Motor neuron (in vitro differentiated cells): ENCODE measurements around the gene PARD3. TPM values are rescaled to one million over a fixed set of nuclear protein-coding genes. Genes with fewer than 3 reads are reported as not detected.
A peak's percentile ranks its signal among the peaks of the same experiment; 100 is the strongest.
"Not testable (repeated sequence)": the region's sequence is repeated elsewhere in the genome, so short reads cannot be mapped to it uniquely, and the experiment has no call there.

Experiments used
- ATAC-seq, 8 experiments: fragments of 200-7000 bp; cut with Tn5 transposase; replicated peaks in 6 of 8; 2 replicates each; pipeline ENCODE4 v1.8.0; 2021; ENCODE audit warnings: mild to moderate bottlenecking in 8 of 8, moderate library complexity in 8 of 8
- H3K27ac ChIP-seq, 2 donors: fragments of 250-450 bp; sonication (Bioruptor Pico); 2 replicates each; pipeline ENCODE4 v1.9.0; 2021; ENCODE audit warnings: antibody characterized with exemption in 2 of 2, mild to moderate bottlenecking in 2 of 2, moderate library complexity in 1 of 2
- H3K4me1 ChIP-seq, 2 donors: fragments of 250-450 bp; sonication (Bioruptor Pico); replicated peaks in 1 of 2; 2 replicates each; pipeline ENCODE4 v1.6.1; 2021; ENCODE audit warnings: antibody characterized with exemption in 2 of 2, mild to moderate bottlenecking in 2 of 2, moderate library complexity in 1 of 2
- H3K4me3 ChIP-seq, 5 donors: fragments of 250-450 bp; sonication (Bioruptor Pico); 2 replicates each; pipeline ENCODE4 v1.9.0; 2021; ENCODE audit warnings: antibody characterized with exemption in 5 of 5, mild to moderate bottlenecking in 5 of 5, moderate library complexity in 4 of 5
- WGBS, 10 experiments: fragments of 450-650 bp; shearing (Covaris generic); methylation state at CpG; one replicate each; pipeline ENCODE4 v1.0.0; 2022; 5-methylcytosine and 5-hydroxymethylcytosine counted together
- in situ Hi-C, 9 experiments: fragments of 400-800 bp; cut with MboI; loops; one replicate each; pipeline ENCODE4 v1.15.0; 2021; ENCODE audit warnings: low sequenced_read_pairs in 9 of 9, low pct_unique_long_range_greater_than_20kb in 2 of 9; ENCODE audit not compliant: unreplicated experiment in 9 of 9
- total RNA-seq, 8 experiments: library from RNA; unstranded; fragments of 300-600 nt; gene quantifications; 2 replicates each; pipeline versions ENCODE4 v1.2.3 to v1.2.4, GENCODE V29; 2022

Gene PARD3
- total RNA-seq, 8 experiments from 2014 or later, result 21.5 to 154 (median 34.0) TPM

- Histone ChIP-seq H3K27ac (no peak overlapping the region), H3K4me3 (no peak overlapping the region), H3K4me1 (peaks cover 0 to 17% of the 10 kb centered on the region in 2 donors)
- ATAC-seq, result no peak
- WGBS, 10 experiments, result 63 to 93% (median 85%) methylated on average over 2 to 12 of the region's 16 CpGs
- in situ Hi-C loops, result no loop called here
Observed at GRCh38 chr10:34080485-34081346, 734.4 kb downstream of the PARD3 start.

- in situ Hi-C loops, result no loop called here
- 76 to 100% (median 89%) methylated on average over 1 to 9 of the region's 17 CpGs; no CpG with 5 or more reads in 1 of the 10 experiments for whole genome bisulfite sequencing, 10 experiments
- no peak for ATAC-seq
- Histone ChIP-seq H3K4me1 (peaks cover 0 to 17% of the 10 kb centered on the region in 2 donors), H3K27ac (no peak overlapping the region), H3K4me3 (no peak overlapping the region)
Observed at GRCh38 chr10:34079702-34080484, 735.2 kb downstream of the PARD3 start.

- ATAC-seq, result no peak
- H3K27ac ChIP-seq, result peak overlapping the region in 1 of 2 donors; percentile 24
- in situ Hi-C loops, result no loop called here
- 36 to 94% (median 85%) methylated on average over 1 to 12 of the region's 22 CpGs for WGBS, 10 experiments
- H3K4me1 ChIP-seq, result peaks cover 0 to 17% of the 10 kb centered on the region in 2 donors
- H3K4me3 ChIP-seq, result no peak overlapping the region
Observed at GRCh38 chr10:34078745-34079470, 736.2 kb downstream of the PARD3 start.

- in situ Hi-C loops, result no loop called here
Observed at GRCh38 chr10:34078017-34078744, 736.9 kb downstream of the PARD3 start.

GRCh38 chr10:34076443-34076842 is 738.7 kb downstream of the PARD3 start:
- no peak for ATAC-seq
- in situ Hi-C loops, result no loop called here
- H3K4me3 ChIP-seq, result no peak overlapping the region
- H3K27ac ChIP-seq, result no peak overlapping the region
- peaks cover 0 to 17% of the 10 kb centered on the region in 2 donors for H3K4me1 ChIP-seq

More at GRCh38 chr10:34078017-34078744, 736.9 kb downstream of the PARD3 start:
- no peak overlapping the region for H3K27ac ChIP-seq
- H3K4me3 ChIP-seq, result no peak overlapping the region
- 52 to 100% (median 84%) methylated on average over 2 to 4 of the region's 4 CpGs for WGBS, 10 experiments
- peaks cover 0 to 17% of the 10 kb centered on the region in 2 donors for H3K4me1 ChIP-seq
- peak in 1 of 8 experiments; percentile 56 for ATAC-seq

- ATAC-seq, result peak in 1 of 8 experiments; percentile 28
- H3K4me3 ChIP-seq, result no peak overlapping the region
- WGBS, 10 experiments, result 9 to 90% (median 79%) methylated on average over 2 to 5 of the region's 6 CpGs; no CpG with 5 or more reads in 6 of the 10 experiments
- peaks cover 0 to 17% of the 10 kb centered on the region in 2 donors for H3K4me1 ChIP-seq
- in situ Hi-C loops, result no loop called here
- H3K27ac ChIP-seq, result no peak overlapping the region
Observed at GRCh38 chr10:34075254-34075926, 739.7 kb downstream of the PARD3 start.

- WGBS, 10 experiments, result 57 to 100% (median 94%) methylated on average over 1 to 3 of the region's 3 CpGs; no CpG with 5 or more reads in 1 of the 10 experiments
Observed at GRCh38 chr10:34074051-34074450, 741.0 kb downstream of the PARD3 start.

GRCh38 chr10:34067741-34068140 is 747.4 kb downstream of the PARD3 start:
- H3K4me1 ChIP-seq, H3K4me3 ChIP-seq, H3K27ac ChIP-seq, in situ Hi-C loops, ATAC-seq: not testable (repeated sequence)
- WGBS, 10 experiments, result 20 to 60% (median 60%) methylated on average over 1 of the region's 6 CpGs; no CpG with 5 or more reads in 7 of the 10 experiments

More at GRCh38 chr10:34074051-34074450, 741.0 kb downstream of the PARD3 start:
- in situ Hi-C loops, result no loop called here
- H3K4me1 ChIP-seq, result peaks cover 0 to 14% of the 10 kb centered on the region in 2 donors
- no peak overlapping the region for H3K27ac ChIP-seq
- ATAC-seq, result no peak
- H3K4me3 ChIP-seq, result no peak overlapping the region

GRCh38 chr10:34063592-34063991 is 751.5 kb downstream of the PARD3 start:
- no peak for ATAC-seq
- peaks cover 0 to 3% of the 10 kb centered on the region in 2 donors for H3K4me1 ChIP-seq
- WGBS, 10 experiments, result 67 to 100% methylated on average over 1 of the region's 1 CpG; no CpG with 5 or more reads in 8 of the 10 experiments
- in situ Hi-C loops, result no loop called here
- no peak overlapping the region for H3K4me3 ChIP-seq
- no peak overlapping the region for H3K27ac ChIP-seq

GRCh38 chr10:34061841-34062240 is 753.3 kb downstream of the PARD3 start:
- Histone ChIP-seq H3K4me3 (no peak overlapping the region), H3K27ac (no peak overlapping the region), H3K4me1 (peaks cover 6% of the 10 kb centered on the region in 2 donors)
- in situ Hi-C loops, result no loop called here
- no peak for ATAC-seq
